Measurements from ENCODE around the gene AGFG2. TPM values are rescaled to one million over a fixed set of nuclear protein-coding genes. Genes with fewer than 3 reads are reported as not detected.
A peak's percentile ranks its signal among the peaks of the same experiment; 100 is the strongest.

The AGFG2 gene
- total and polyA plus RNA-seq, 2 of the 13 experiments (the other 11 are each of a cell fraction or from before 2014, with no cell fraction given), result 125 to 132 TPM

- TF ChIP-seq, protein P1, sequence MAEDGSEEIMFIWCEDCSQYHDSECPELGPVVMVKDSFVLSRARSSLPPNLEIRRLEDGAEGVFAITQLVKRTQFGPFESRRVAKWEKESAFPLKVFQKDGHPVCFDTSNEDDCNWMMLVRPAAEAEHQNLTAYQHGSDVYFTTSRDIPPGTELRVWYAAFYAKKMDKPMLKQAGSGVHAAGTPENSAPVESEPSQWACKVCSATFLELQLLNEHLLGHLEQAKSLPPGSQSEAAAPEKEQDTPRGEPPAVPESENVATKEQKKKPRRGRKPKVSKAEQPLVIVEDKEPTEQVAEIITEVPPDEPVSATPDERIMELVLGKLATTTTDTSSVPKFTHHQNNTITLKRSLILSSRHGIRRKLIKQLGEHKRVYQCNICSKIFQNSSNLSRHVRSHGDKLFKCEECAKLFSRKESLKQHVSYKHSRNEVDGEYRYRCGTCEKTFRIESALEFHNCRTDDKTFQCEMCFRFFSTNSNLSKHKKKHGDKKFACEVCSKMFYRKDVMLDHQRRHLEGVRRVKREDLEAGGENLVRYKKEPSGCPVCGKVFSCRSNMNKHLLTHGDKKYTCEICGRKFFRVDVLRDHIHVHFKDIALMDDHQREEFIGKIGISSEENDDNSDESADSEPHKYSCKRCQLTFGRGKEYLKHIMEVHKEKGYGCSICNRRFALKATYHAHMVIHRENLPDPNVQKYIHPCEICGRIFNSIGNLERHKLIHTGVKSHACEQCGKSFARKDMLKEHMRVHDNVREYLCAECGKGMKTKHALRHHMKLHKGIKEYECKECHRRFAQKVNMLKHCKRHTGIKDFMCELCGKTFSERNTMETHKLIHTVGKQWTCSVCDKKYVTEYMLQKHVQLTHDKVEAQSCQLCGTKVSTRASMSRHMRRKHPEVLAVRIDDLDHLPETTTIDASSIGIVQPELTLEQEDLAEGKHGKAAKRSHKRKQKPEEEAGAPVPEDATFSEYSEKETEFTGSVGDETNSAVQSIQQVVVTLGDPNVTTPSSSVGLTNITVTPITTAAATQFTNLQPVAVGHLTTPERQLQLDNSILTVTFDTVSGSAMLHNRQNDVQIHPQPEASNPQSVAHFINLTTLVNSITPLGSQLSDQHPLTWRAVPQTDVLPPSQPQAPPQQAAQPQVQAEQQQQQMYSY (CRISPR knock-in tag; IDR thresholded peaks at IDR 0.05), result no peak
- TF ChIP-seq MEF2D (CRISPR knock-in tag; IDR thresholded peaks at IDR 0.05) (peak; percentile 77), ZNF512B (CRISPR knock-in tag; IDR thresholded peaks at IDR 0.05; ENCODE audit: borderline replicate concordance) (no peak), U2AF1 (optimal IDR thresholded peaks at IDR 0.05; ENCODE audit: low read depth, low read length) (no peak), HOXD1 (CRISPR knock-in tag; IDR thresholded peaks at IDR 0.05) (peak; percentile 88), ARID2 (CRISPR knock-in tag; IDR thresholded peaks at IDR 0.05; ENCODE audit: borderline replicate concordance) (no peak), ZNF501 (CRISPR knock-in tag; IDR thresholded peaks at IDR 0.05) (no peak), KAT2B (IDR thresholded peaks at IDR 0.05; ENCODE audit: borderline replicate concordance, low read depth, low read length) (no peak), ATF7-NPFF (CRISPR knock-in tag; IDR thresholded peaks at IDR 0.05; ENCODE audit: low read depth) (no peak), ZNF674 (CRISPR knock-in tag; IDR thresholded peaks at IDR 0.05; ENCODE audit: low read depth) (no peak), ZNF660 (CRISPR knock-in tag; IDR thresholded peaks at IDR 0.05; ENCODE audit: borderline replicate concordance, low read depth) (no peak)
- TF ChIP-seq, protein P2, sequence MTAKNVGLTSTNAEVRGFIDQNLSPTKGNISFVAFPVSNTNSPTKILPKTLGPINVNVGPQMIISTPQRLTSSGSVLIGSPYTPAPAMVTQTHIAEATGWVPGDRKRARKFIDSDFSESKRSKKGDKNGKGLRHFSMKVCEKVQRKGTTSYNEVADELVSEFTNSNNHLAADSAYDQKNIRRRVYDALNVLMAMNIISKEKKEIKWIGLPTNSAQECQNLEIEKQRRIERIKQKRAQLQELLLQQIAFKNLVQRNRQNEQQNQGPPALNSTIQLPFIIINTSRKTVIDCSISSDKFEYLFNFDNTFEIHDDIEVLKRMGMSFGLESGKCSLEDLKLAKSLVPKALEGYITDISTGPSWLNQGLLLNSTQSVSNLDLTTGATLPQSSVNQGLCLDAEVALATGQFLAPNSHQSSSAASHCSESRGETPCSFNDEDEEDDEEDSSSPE (CRISPR knock-in tag; IDR thresholded peaks at IDR 0.05), result no peak
- TF ChIP-seq, protein P3, sequence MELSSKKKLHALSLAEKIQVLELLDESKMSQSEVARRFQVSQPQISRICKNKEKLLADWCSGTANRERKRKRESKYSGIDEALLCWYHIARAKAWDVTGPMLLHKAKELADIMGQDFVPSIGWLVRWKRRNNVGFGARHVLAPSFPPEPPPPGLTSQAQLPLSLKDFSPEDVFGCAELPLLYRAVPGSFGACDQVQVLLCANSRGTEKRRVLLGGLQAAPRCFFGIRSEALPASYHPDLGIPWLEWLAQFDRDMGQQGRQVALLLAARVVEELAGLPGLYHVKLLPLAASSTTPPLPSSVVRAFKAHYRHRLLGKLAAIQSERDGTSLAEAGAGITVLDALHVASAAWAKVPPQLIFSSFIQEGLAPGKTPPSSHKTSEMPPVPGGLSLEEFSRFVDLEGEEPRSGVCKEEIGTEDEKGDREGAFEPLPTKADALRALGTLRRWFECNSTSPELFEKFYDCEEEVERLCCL (CRISPR knock-in tag; IDR thresholded peaks at IDR 0.05; ENCODE audit: borderline replicate concordance), result no peak
These were observed 7.3 kb downstream of the AGFG2 start (continued) for GRCh38 chr7:100546129-100546925.
